Neural cell (in vitro differentiated cells): Measurements from ENCODE around the gene VPS13C. TPM values are rescaled to one million over a fixed set of nuclear protein-coding genes. Genes with fewer than 3 reads are reported as not detected.

Experiments
- H2AFZ ChIP-seq: fragments of 200-600, 300-800 bp; sonication (generic), shearing (Covaris generic); 2 replicates; pipeline ENCODE4 v1.6.0; 2014; ENCODE audit warnings: low read depth, mild to moderate bottlenecking, antibody characterized with exemption, low read length, moderate library complexity
- H3F3A ChIP-seq: fragments of 200-600 bp; shearing (Covaris generic); 2 replicates; pipeline ENCODE4 v1.6.1; 2016; ENCODE audit warnings: mild to moderate bottlenecking, moderate library complexity, mixed read lengths, antibody characterized with exemption, low read length; ENCODE audit not compliant: insufficient read depth, poor library complexity, severe bottlenecking
- H3K27ac ChIP-seq: fragments of 200-600, 300-800 bp; sonication (generic), shearing (Covaris generic); 2 replicates; pipeline ENCODE4 v1.5.1; 2014; ENCODE audit warnings: mild to moderate bottlenecking, low read length, moderate library complexity
- H3K27me3 ChIP-seq: fragments of 300-800, 200-600 bp; sonication (generic), shearing (Covaris generic); 2 replicates; pipeline ENCODE4 v1.6.0; 2014; ENCODE audit warnings: mild to moderate bottlenecking, low read depth, low read length, moderate library complexity; ENCODE audit not compliant: insufficient read depth
- H3K36me3 ChIP-seq: fragments of 300-800, 200-600 bp; sonication (generic), shearing (Covaris generic); 2 replicates; pipeline ENCODE4 v1.5.1; 2014; ENCODE audit warnings: mild to moderate bottlenecking, antibody characterized with exemption, low read length, moderate library complexity; ENCODE audit not compliant: insufficient read depth
- H3K4me2 ChIP-seq: fragments of 300-800, 200-600 bp; sonication (generic), shearing (Covaris generic); 2 replicates; pipeline ENCODE4 v1.6.0; 2014; ENCODE audit warnings: mild to moderate bottlenecking, low read length
- H3K4me3 ChIP-seq: fragments of 300-800, 200-600 bp; sonication (generic), shearing (Covaris generic); 2 replicates; pipeline ENCODE4 v1.5.1; 2014; ENCODE audit warnings: mild to moderate bottlenecking, low read length, moderate library complexity
- H3K79me2 ChIP-seq: fragments of 200-600 bp; shearing (Covaris generic); replicated peaks from 2 replicates; pipeline ENCODE4 v1.6.0; 2014; ENCODE audit warnings: mild to moderate bottlenecking, low read length, moderate library complexity; ENCODE audit not compliant: insufficient read depth
- H3K9ac ChIP-seq: fragments of 300-800, 200-600 bp; sonication (generic), shearing (Covaris generic); 2 replicates; pipeline ENCODE4 v1.6.1; 2016; ENCODE audit warnings: mild to moderate bottlenecking, low read length, mixed read lengths
- H3K9me2 ChIP-seq: fragments of 200-600 bp; shearing (Covaris generic); 2 replicates; pipeline ENCODE4 v1.6.1; 2016; ENCODE audit warnings: mild to moderate bottlenecking, low read length, mixed read lengths; ENCODE audit not compliant: insufficient read depth
- H3K9me3 ChIP-seq: fragments of 200-600, 300-800 bp; sonication (generic), shearing (Covaris generic); 2 replicates; pipeline ENCODE4 v1.6.1; 2016; ENCODE audit warnings: mild to moderate bottlenecking, mixed run types, low read length, moderate library complexity, mixed read lengths
- H4K20me1 ChIP-seq: fragments of 200-600 bp; shearing (Covaris generic); 2 replicates; pipeline ENCODE4 v1.6.1; 2016; ENCODE audit warnings: mild to moderate bottlenecking, mixed run types; ENCODE audit not compliant: insufficient read depth
- CTCF ChIP-seq: fragments of 450-650 bp; IDR thresholded peaks from 2 replicates; pipeline ENCODE4 v1.5.1; 2014; ENCODE audit warnings: antibody characterized with exemption, mild to moderate bottlenecking, moderate library complexity; ENCODE audit not compliant: poor library complexity, severe bottlenecking
- EP300 ChIP-seq: fragments of 450-650 bp; conservative IDR thresholded peaks from 2 replicates; pipeline ENCODE4 v1.6.1; 2014; ENCODE audit warnings: antibody characterized with exemption, mild to moderate bottlenecking, moderate library complexity; ENCODE audit not compliant: poor library complexity, severe bottlenecking
- EZH2 ChIP-seq: fragments of 200-600, 300-800 bp; shearing (Covaris generic), sonication (generic); IDR thresholded peaks from 2 replicates; pipeline ENCODE4 v1.6.1; 2014; ENCODE audit warnings: antibody characterized with exemption, low read length, borderline replicate concordance, mild to moderate bottlenecking; ENCODE audit not compliant: insufficient read depth, poor library complexity, severe bottlenecking
- MXI1 ChIP-seq: fragments of 450-650 bp; conservative IDR thresholded peaks from 2 replicates; pipeline ENCODE4 v1.6.1; 2014; ENCODE audit warnings: antibody characterized with exemption, mild to moderate bottlenecking; ENCODE audit not compliant: poor library complexity, severe bottlenecking
- POLR2AphosphoS5 ChIP-seq: IDR thresholded peaks from 2 replicates; pipeline ENCODE4 v1.6.1; 2012
- RAD21 ChIP-seq: fragments of 450-650 bp; conservative IDR thresholded peaks from 2 replicates; pipeline ENCODE4 v1.6.1; 2014; ENCODE audit warnings: antibody characterized with exemption, mild to moderate bottlenecking, moderate library complexity
- REST ChIP-seq: IDR thresholded peaks from 2 replicates; pipeline ENCODE4 v1.6.1; 2012; ENCODE audit warnings: borderline replicate concordance
- SMC3 ChIP-seq: fragments of 450-650 bp; conservative IDR thresholded peaks from 2 replicates; pipeline ENCODE4 v1.6.1; 2014; ENCODE audit warnings: antibody characterized with exemption, mild to moderate bottlenecking, moderate library complexity; ENCODE audit not compliant: poor library complexity
- TAF1 ChIP-seq: IDR thresholded peaks from 2 replicates; pipeline ENCODE4 v1.6.1; 2012; ENCODE audit warnings: low read depth
- polyA plus RNA-seq: library from polyadenylated mRNA; depleted of rRNA; stranded (reverse); fragments of >200 nt; gene quantifications from 2 replicates; pipeline ENCODE4 v1.2.3, GENCODE V29; 2014

VPS13C gene
- polyA plus RNA-seq, 1 donor from 2014 or later = 92.6 TPM

GRCh38 chr15:61907753-61908086, 152.5 kb downstream of the VPS13C start:
- no peak overlapping the region for H3K27ac ChIP-seq
- H3K9me2 ChIP-seq = no peaks in the 10 kb centered on the region
- H3K4me2 ChIP-seq = no peak overlapping the region
- no peaks in the 10 kb centered on the region for H3K27me3 ChIP-seq
- H3K9me3 ChIP-seq = no peaks in the 10 kb centered on the region
- no peaks in the 10 kb centered on the region for H3K79me2 ChIP-seq
- no peak overlapping the region for H3K4me3 ChIP-seq
- H2AFZ ChIP-seq = no peak overlapping the region
- no peak for TF ChIP-seq RAD21
- TF ChIP-seq POLR2AphosphoS5 = no peak
- no peak for TF ChIP-seq REST
- no peak for TF ChIP-seq SMC3
- no peak for TF ChIP-seq MXI1
- no peak for TF ChIP-seq EZH2
- TF ChIP-seq EP300 = no peak
- no peak for TF ChIP-seq TAF1
- TF ChIP-seq CTCF = no peak
- H4K20me1 ChIP-seq = no peaks in the 10 kb centered on the region
- H3K36me3 ChIP-seq = peaks cover 9% of the 10 kb centered on the region
- no peaks in the 10 kb centered on the region for H3F3A ChIP-seq
- H3K9ac ChIP-seq = no peak overlapping the region

- H3K9ac ChIP-seq = no peak overlapping the region
- H3K27me3 ChIP-seq = no peaks in the 10 kb centered on the region
- no peak overlapping the region for H3K4me3 ChIP-seq
- H3K79me2 ChIP-seq = no peaks in the 10 kb centered on the region
- H3K27ac ChIP-seq = no peak overlapping the region
- H3F3A ChIP-seq = no peaks in the 10 kb centered on the region
- H3K9me3 ChIP-seq = no peaks in the 10 kb centered on the region
- H3K36me3 ChIP-seq = peaks cover 9% of the 10 kb centered on the region
- no peaks in the 10 kb centered on the region for H3K9me2 ChIP-seq
- TF ChIP-seq MXI1 (no peak), EZH2 (no peak), RAD21 (no peak), CTCF (no peak), POLR2AphosphoS5 (no peak), TAF1 (no peak), EP300 (no peak), REST (no peak), SMC3 (no peak)
- H2AFZ ChIP-seq = no peak overlapping the region
- H3K4me2 ChIP-seq = no peak overlapping the region
- H4K20me1 ChIP-seq = no peaks in the 10 kb centered on the region
Observed at GRCh38 chr15:61906961-61907752, 153.1 kb downstream of the VPS13C start.
